ENCODE data around the gene RNF144B. TPM values are rescaled to one million over a fixed set of nuclear protein-coding genes. Genes with fewer than 3 reads are reported as not detected.
"Not testable (repeated sequence)": the region's sequence is repeated elsewhere in the genome, so short reads cannot be mapped to it uniquely, and the experiment has no call there.

Gene RNF144B
- polyA plus RNA-seq, 1 donor, result 10.6 TPM

- DNase-seq (ENCODE audit: low read depth), result no peak
These were observed 54.3 kb downstream of the RNF144B start for GRCh38 chr6:18441251-18441979.

GRCh38 chr6:18444111-18444510 lies 57.0 kb downstream of the RNF144B start:
- no peak for DNase-seq (ENCODE audit: low read depth)

GRCh38 chr6:18445228-18445627 lies 58.1 kb downstream of the RNF144B start:
- DNase-seq (ENCODE audit: low read depth), result no peak

- DNase-seq (ENCODE audit: low read depth), result no peak
These were observed 59.6 kb downstream of the RNF144B start for GRCh38 chr6:18446771-18447170.

DNA sequence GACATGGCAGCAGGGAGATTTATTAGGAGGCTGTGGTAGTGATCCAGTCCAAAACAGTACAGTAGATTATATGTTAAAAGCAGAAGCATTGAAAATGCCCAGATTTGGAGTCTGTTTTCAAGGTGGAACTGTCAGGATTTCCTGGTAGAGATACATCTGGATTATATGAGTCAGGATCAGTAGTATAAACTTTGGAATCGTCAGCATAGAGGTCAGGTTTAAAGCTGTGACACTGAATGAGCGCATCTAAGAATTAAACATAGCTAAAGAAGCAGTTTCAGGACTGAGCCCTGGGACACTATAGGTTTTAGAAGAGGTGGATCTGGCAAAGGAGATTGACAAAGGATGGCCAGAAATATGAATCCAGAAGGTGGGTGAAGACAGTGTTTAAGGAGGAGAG lies 60.4 kb downstream of the RNF144B start:
- DNase-seq (ENCODE audit: low read depth), result no peak

DNA sequence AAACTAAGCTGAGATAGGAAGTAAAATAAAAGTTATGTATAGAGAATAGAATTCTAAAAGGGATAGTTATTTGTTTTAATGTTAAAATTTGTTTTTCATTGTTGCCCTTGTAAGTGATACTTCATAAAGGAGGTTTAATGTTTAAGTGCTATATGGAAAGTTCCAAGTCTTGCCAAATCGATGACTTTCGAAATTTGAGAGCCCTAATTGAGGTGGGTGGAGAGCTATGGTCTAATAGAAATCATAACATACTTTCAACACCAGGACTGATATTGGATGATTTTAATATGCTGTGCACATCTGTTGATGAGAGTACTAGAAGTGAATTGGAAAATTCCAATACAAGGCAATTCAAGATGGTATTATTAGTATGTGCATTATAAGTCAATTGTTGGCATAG lies 64.6 kb downstream of the RNF144B start:
- DNase-seq (ENCODE audit: low read depth), result no peak

- no peak for DNase-seq (ENCODE audit: low read depth)
These were observed 67.3 kb downstream of the RNF144B start for GRCh38 chr6:18454446-18454845.

- no peak for DNase-seq (ENCODE audit: low read depth)
These were observed 70.1 kb downstream of the RNF144B start for GRCh38 chr6:18457065-18457737.

DNA sequence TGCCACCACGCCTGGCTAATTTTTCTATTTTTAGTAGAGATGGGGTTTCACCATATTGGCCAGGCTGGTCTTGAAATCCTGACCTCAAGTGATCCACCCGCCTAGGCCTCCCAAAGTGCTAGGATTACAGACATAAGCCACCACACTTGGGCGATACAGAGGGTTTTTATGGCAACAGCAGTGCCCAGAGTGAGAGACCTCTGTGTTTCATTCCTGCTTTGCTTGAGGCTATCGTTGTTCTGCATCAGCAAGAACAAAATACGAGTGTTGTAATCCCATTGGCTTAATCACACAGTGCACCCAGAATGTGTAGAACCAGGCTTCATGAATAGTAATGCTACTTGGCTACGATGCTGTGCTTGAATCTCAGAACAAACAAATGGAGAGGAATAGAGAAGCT lies 70.9 kb downstream of the RNF144B start:
- not testable (repeated sequence) for DNase-seq (ENCODE audit: low read depth)

DNA sequence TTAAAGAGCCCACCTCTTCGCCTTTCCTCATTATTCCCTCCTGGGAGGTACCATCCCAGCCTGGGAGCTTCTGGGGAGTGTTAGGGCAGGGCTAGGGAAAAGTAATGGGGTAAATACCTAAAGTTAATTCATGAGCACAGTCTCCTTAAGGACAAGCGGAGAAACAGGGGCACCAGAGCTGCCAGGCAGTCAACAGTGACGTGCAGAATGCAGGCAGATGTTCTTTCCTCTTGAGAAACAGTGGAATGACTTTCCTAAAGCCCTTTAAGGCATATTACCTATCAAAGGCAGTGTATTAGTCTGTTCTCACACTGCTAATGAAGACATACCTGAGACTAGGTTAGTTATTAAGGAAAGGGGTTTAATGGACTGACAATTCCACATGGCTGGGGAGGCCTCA lies 76.3 kb downstream of the RNF144B start:
- DNase-seq (ENCODE audit: low read depth), result no peak

- DNase-seq (ENCODE audit: low read depth), result no peak
These were observed 77.0 kb downstream of the RNF144B start for GRCh38 chr6:18464176-18464575.

GRCh38 chr6:18465410-18466154 lies 78.4 kb downstream of the RNF144B start:
- DNase-seq (ENCODE audit: low read depth), result no peak

DNA sequence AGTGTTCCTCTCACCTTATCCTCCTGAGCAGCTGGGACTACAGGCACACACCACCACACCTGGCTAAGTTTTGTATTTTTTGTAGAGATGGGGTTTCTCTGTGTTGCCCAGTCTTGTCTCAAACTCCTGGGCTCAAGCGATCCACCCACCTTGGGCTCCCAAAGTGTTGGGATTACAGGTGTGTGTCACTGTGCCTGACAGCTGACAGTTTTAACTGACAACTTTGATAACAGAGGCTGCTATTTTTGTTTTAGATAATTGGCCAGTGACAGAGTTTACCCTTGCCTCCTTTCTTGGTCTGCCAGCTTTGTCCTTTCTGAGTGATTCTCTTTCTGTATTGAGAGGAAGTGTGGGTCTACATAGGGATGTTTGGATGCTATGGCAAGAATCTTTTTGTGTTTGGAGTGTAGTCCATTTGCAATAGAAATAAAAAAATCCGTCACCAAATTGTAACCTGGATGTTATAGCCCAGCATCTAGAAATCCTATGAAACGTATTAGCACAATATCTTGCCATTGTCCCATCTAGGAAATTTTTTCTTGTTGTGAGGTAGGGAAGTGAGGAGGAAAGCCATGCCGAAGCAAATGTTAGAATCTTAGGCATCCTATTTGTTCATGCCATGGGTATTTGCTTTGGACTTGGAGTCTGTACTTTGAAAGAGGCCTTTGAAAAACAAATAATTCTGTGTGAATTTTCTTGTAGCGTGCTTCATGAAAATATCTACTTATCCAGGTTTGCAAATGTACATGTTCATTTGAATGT lies 80.8 kb downstream of the RNF144B start:
- no peak for DNase-seq (ENCODE audit: low read depth)

- no peak for DNase-seq (ENCODE audit: low read depth)
These were observed 81.3 kb downstream of the RNF144B start for GRCh38 chr6:18468503-18468843.

- no peak for DNase-seq (ENCODE audit: low read depth)
These were observed 82.4 kb downstream of the RNF144B start for GRCh38 chr6:18469536-18469935.

GRCh38 chr6:18471232-18471964 lies 84.2 kb downstream of the RNF144B start:
- no peak for DNase-seq (ENCODE audit: low read depth)

DNA sequence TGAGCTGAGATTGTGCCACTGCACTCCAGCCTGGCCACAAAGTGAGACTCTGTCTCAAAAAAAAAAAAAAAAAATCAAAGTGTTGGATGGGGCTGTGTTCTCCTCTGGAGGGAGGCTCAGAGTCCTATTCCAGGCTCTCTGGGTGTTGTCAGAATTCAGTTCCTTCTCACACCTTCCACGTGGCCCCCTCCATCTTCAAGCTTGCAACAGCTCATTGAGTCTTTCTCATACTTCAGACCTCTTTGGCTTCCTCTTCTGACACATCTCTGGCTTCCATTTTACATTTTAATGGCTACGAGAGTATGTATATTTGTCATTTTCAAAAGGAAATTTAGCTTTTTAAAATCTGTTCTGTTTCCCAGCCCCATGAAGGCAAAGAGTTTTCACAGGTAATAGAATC lies 85.8 kb downstream of the RNF144B start:
- DNase-seq (ENCODE audit: low read depth), result no peak

- no peak for DNase-seq (ENCODE audit: low read depth)
These were observed 86.6 kb downstream of the RNF144B start for GRCh38 chr6:18473755-18474154.

- DNase-seq (ENCODE audit: low read depth), result peak; percentile 5
These were observed 90.3 kb downstream of the RNF144B start for GRCh38 chr6:18477301-18477941.

DNA sequence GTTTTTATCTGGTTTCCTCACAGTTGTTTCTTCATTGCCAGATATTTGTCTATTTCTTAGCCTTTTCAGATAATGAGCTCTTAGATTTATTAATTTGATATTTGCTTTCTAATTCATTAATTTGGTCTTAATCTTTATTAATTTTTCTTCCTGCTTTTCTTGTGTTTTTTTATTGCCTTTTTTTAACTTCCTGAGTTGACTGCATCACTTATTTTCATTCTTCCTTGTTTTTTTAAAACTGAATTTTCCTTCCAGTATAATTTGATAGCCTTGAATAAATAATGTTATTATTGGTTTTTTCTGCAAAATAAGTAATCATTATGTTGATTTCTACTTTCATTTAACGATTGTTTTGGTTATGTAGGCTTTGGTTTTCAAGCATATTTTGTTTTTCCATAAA lies 91.5 kb downstream of the RNF144B start:
- DNase-seq (ENCODE audit: low read depth), result no peak

DNA sequence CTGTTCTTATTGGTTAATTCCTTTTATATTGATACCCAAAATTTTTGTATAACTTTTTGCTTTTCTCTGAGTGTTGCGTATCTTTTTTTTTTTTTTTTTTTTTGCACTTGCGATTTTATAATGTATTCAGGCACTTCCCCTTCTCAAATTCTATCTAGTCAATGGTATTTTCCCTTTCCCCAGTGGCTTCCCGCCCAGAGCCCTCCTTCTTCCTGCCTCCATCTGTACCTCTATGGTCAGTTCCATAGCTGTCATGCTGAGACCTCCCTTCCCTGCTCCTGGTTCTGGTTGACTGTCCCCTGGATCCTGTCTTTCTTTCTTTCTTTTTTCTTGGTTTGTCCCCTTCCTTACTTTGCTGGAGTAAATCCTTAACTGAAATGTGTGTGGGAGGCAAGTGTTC lies 94.7 kb downstream of the RNF144B start:
- no peak for DNase-seq (ENCODE audit: low read depth)
